Measurements from ENCODE around the gene FAF2.
A peak's percentile ranks its signal among the peaks of the same experiment; 100 is the strongest.

The FAF2 gene

GRCh38 chr5:176514244-176514950 lies 66.2 kb downstream of the FAF2 start:
- no peak for DNase-seq

GRCh38 chr5:176515396-176515795 lies 67.2 kb downstream of the FAF2 start:
- no peak for DNase-seq

GRCh38 chr5:176517053-176517661 lies 69.0 kb downstream of the FAF2 start:
- no peak for DNase-seq

- DNase-seq: no peak
Measured at GRCh38 chr5:176519810-176520720, 71.9 kb downstream of the FAF2 start.

GRCh38 chr5:176521286-176521685 lies 73.1 kb downstream of the FAF2 start:
- no peak for DNase-seq

GRCh38 chr5:176521699-176522263 lies 73.6 kb downstream of the FAF2 start:
- no peak for DNase-seq

- DNase-seq: no peak
Measured at GRCh38 chr5:176524138-176524537, 76.0 kb downstream of the FAF2 start.

GRCh38 chr5:176524987-176525386 lies 76.8 kb downstream of the FAF2 start:
- DNase-seq: no peak

GRCh38 chr5:176525677-176526076 lies 77.5 kb downstream of the FAF2 start:
- DNase-seq: no peak

- no peak for DNase-seq
Measured at GRCh38 chr5:176526462-176526861, 78.3 kb downstream of the FAF2 start.

- DNase-seq: no peak
Measured at GRCh38 chr5:176527246-176528222, 79.3 kb downstream of the FAF2 start.

- no peak for DNase-seq
Measured at GRCh38 chr5:176528301-176528700, 80.1 kb downstream of the FAF2 start.

GRCh38 chr5:176528761-176529115 lies 80.6 kb downstream of the FAF2 start:
- DNase-seq: no peak

- DNase-seq: no peak
Measured at GRCh38 chr5:176529116-176529740, 81.0 kb downstream of the FAF2 start.

GRCh38 chr5:176529741-176530141 lies 81.6 kb downstream of the FAF2 start:
- DNase-seq: no peak

GRCh38 chr5:176530393-176530982 lies 82.3 kb downstream of the FAF2 start:
- DNase-seq: no peak

GRCh38 chr5:176530983-176531901 lies 83.1 kb downstream of the FAF2 start:
- DNase-seq: peak; percentile 65

- DNase-seq: no peak
Measured at GRCh38 chr5:176531902-176532493, 83.8 kb downstream of the FAF2 start.

- no peak for DNase-seq
Measured at GRCh38 chr5:176532795-176533194, 84.6 kb downstream of the FAF2 start.

- DNase-seq: no peak
Measured at GRCh38 chr5:176533390-176533789, 85.2 kb downstream of the FAF2 start.
